GM12878 (cell line): ENCODE measurements around the gene GPSM3. TPM values are rescaled to one million over a fixed set of nuclear protein-coding genes. Genes with fewer than 3 reads are reported as not detected.
A peak's percentile ranks its signal among the peaks of the same experiment; 100 is the strongest.

Experiments used
- ATAC-seq: fragments of 200-7000 bp; cut with Tn5 transposase; 3 replicates; pipeline ENCODE4 v1.9.1; 2020; ENCODE audit warnings: mild to moderate bottlenecking, moderate library complexity
- BruUV-seq: library from RNA; stranded (reverse); fragments of 400-500 nt; replicated peaks from 2 replicates; lab custom pipeline; 2021; lab: Mats Ljungman, UMichigan
- CTCF ChIA-PET: fragments of 300-600 bp; sonication (Branson Sonifier 250); formaldehyde crosslinking; extraction: SDS; loops from one replicate; lab custom pipeline; 2021; ENCODE audit warnings: inconsistent platforms; lab: Yijun Ruan, JAX
- POLR2A ChIA-PET: fragments of 350-600 bp; formaldehyde crosslinking; extraction: SDS; loops from one replicate; lab custom pipeline; 2021; ENCODE audit warnings: inconsistent platforms; lab: Charles Lee
- RAD21 ChIA-PET: fragments of 300-600 bp; sonication (Branson Sonifier 250); formaldehyde crosslinking; loops from one replicate; lab custom pipeline; 2023; ENCODE audit warnings: antibody characterized with exemption; ENCODE audit not compliant: unreplicated experiment; lab: Charles Lee
- SMC1A ChIA-PET: fragments of 300-600 bp; sonication (Branson Sonifier 250); formaldehyde crosslinking; loops from one replicate; lab custom pipeline; 2023; ENCODE audit not compliant: unreplicated experiment, uncharacterized antibody; lab: Charles Lee
- DNase-seq: peaks from one replicate; pipeline ENCODE4 v3.0.0-alpha.2; 2011; ENCODE audit warnings: low read depth, low spot score
- FAIRE-seq: peaks from 3 replicates; lab custom pipeline; 2011; peaks lifted over from hg19 to GRCh38; lab: Jason Lieb, UNC
- H2AFZ ChIP-seq: 2 replicates; pipeline ENCODE4 v1.6.0; 2011; ENCODE audit warnings: low read depth, low read length, control low read depth; ENCODE audit not compliant: control insufficient read depth
- H3K27ac ChIP-seq: 2 replicates; pipeline ENCODE4 v1.5.1; 2011; ENCODE audit warnings: control low read depth; ENCODE audit not compliant: control insufficient read depth, insufficient read depth
- H3K27me3 ChIP-seq, 2 experiments: replicated peaks in 1 of 2; 2 replicates each; pipeline versions ENCODE4 v1.6.0 to v1.6.1; 2011; ENCODE audit warnings: low read length in 1 of 2; ENCODE audit not compliant: control insufficient read depth in 2 of 2, insufficient read depth in 2 of 2
- H3K36me3 ChIP-seq, 2 experiments: 2 replicates each; pipeline ENCODE4 v1.5.1; 2011; ENCODE audit warnings: low read length in 1 of 2; ENCODE audit not compliant: control insufficient read depth in 2 of 2, insufficient read depth in 2 of 2
- H3K4me1 ChIP-seq: 2 replicates; pipeline ENCODE4 v1.6.1; 2011; ENCODE audit warnings: mild to moderate bottlenecking, low read length, moderate library complexity, mixed read lengths; ENCODE audit not compliant: control insufficient read depth, insufficient read depth
- H3K4me2 ChIP-seq: 2 replicates; pipeline ENCODE4 v1.6.0; 2011; ENCODE audit warnings: control low read depth; ENCODE audit not compliant: control insufficient read depth, insufficient read depth
- H3K4me3 ChIP-seq: fragments of 200-600 bp; sonication (generic); 2 replicates; pipeline ENCODE4 v1.5.1; 2016
- H3K79me2 ChIP-seq: 2 replicates; pipeline ENCODE4 v1.6.0; 2011; ENCODE audit warnings: low read length; ENCODE audit not compliant: control insufficient read depth, insufficient read depth
- H3K9ac ChIP-seq: 2 replicates; pipeline ENCODE4 v1.8.0; 2011; ENCODE audit warnings: low read length, control low read depth, mixed read lengths; ENCODE audit not compliant: control insufficient read depth, insufficient read depth
- H3K9me3 ChIP-seq: replicated peaks from 3 replicates; pipeline ENCODE4 v1.5.1; 2011; ENCODE audit warnings: mild to moderate bottlenecking, low read length; ENCODE audit not compliant: control insufficient read depth, insufficient read depth
- H4K20me1 ChIP-seq: 2 replicates; pipeline ENCODE4 v1.6.0; 2011; ENCODE audit not compliant: control insufficient read depth, insufficient read depth
- BRCA1 ChIP-seq: IDR thresholded peaks from 2 replicates; pipeline ENCODE4 v1.6.1; 2011; ENCODE audit warnings: low read depth, low read length, improper control_type of control experiment
- CBX5 ChIP-seq: sonication (generic); IDR thresholded peaks from 2 replicates; pipeline ENCODE4 v1.6.1; 2016; ENCODE audit warnings: low read depth, moderate library complexity, mild to moderate bottlenecking, inconsistent platforms
- FOXK2 ChIP-seq: fragments of 450-650 bp; IDR thresholded peaks from 2 replicates; pipeline ENCODE4 v1.6.1; 2017; ENCODE audit warnings: mild to moderate bottlenecking, moderate library complexity
- IKZF2 ChIP-seq, 2 experiments: fragments of 450-650 bp; IDR thresholded peaks; 2 replicates each; pipeline ENCODE4 v1.6.1; 2017; ENCODE audit warnings: mild to moderate bottlenecking in 2 of 2, moderate library complexity in 2 of 2
- LARP7 ChIP-seq: fragments of 450-650 bp; IDR thresholded peaks from 2 replicates; pipeline ENCODE4 v1.6.1; 2017; ENCODE audit warnings: mild to moderate bottlenecking
- MEF2B ChIP-seq: fragments of 450-650 bp; IDR thresholded peaks from 2 replicates; pipeline ENCODE4 v1.6.1; 2018; ENCODE audit warnings: mild to moderate bottlenecking, moderate library complexity; ENCODE audit not compliant: partially characterized antibody, poor library complexity, severe bottlenecking
- NBN ChIP-seq: fragments of 450-650 bp; IDR thresholded peaks from 2 replicates; pipeline ENCODE4 v1.6.1; 2016
- PML ChIP-seq: IDR thresholded peaks from 2 replicates; pipeline ENCODE4 v1.6.1; 2012; ENCODE audit warnings: low read length, inconsistent platforms
- POLR2A ChIP-seq: IDR thresholded peaks from 2 replicates; pipeline ENCODE4 v1.6.1; 2011; ENCODE audit warnings: low read depth, mild to moderate bottlenecking, low read length
- RBBP5 ChIP-seq: fragments of 200-600 bp; sonication (generic); conservative IDR thresholded peaks from 2 replicates; pipeline ENCODE4 v1.6.1; 2016
- STAT1 ChIP-seq: fragments of 450-650 bp; conservative IDR thresholded peaks from 2 replicates; pipeline ENCODE4 v1.6.1; 2014; ENCODE audit warnings: antibody characterized with exemption, mild to moderate bottlenecking
- ZNF24 ChIP-seq: fragments of 450-650 bp; IDR thresholded peaks from 2 replicates; pipeline ENCODE4 v1.6.1; 2017; ENCODE audit warnings: antibody characterized with exemption, mild to moderate bottlenecking
- ZZZ3 ChIP-seq: IDR thresholded peaks from 2 replicates; pipeline ENCODE4 v1.6.1; 2011; ENCODE audit warnings: low read depth; ENCODE audit not compliant: control insufficient read depth, insufficient read length
- WGBS: methylation state at CpG from one replicate; pipeline ENCODE4 v1.1.6; 2016; ENCODE audit warnings: low lambda C conversion rate; ENCODE audit not compliant: insufficient replicate concordance, insufficient coverage; ENCODE audit errors: missing lambda C conversion rate; 5-methylcytosine and 5-hydroxymethylcytosine counted together
- in situ Hi-C: fragments of 300-500 bp; cut with MboI; formaldehyde crosslinking; loops from 9 replicates; pipeline ENCODE4 v1.14.3; 2018; ENCODE audit warnings: mixed read lengths
- intact Hi-C: fragments of 100-400 bp; cut with micrococcal nuclease; formaldehyde crosslinking; loops from one replicate; pipeline ENCODE4 v1.14.2; 2022; ENCODE audit not compliant: unreplicated experiment
- polyA plus RNA-seq, 11 experiments: library from polyadenylated mRNA; depleted of rRNA in 4 of 11; unstranded in 6 of 11; stranded (reverse) in 5 of 11; fragments of >200 nt; fragmentation: Nextera tagmentation in 4 of 11; fragmentation: Illumina TruSeq in 1 of 11; extraction: Ambion mirVana in 4 of 11; extraction: Trizol in 1 of 11; gene quantifications; 1 replicate in 1 of 11; 2 replicates in 10 of 11; pipeline versions ENCODE4 v1.2.1 to v1.2.3, GENCODE V29; 2011 to 2016; ENCODE audit warnings: inconsistent platforms in 2 of 11, missing spikeins in 2 of 11, low read depth in 1 of 11
- total RNA-seq, 4 experiments: library from RNA; depleted of rRNA in 3 of 4; stranded (reverse); fragments of >200 nt in 3 of 4; fragmentation: Illumina TruSeq in 1 of 4; extraction: Trizol in 1 of 4; gene quantifications; 2 replicates each; pipeline versions ENCODE4 v1.2.1 to v1.2.3, GENCODE V29; 2013 to 2021
- TF ChIP-seq, protein P1 (sequence below): IDR thresholded peaks from 2 replicates; pipeline ENCODE4 v1.6.1; 2011; ENCODE audit warnings: mild to moderate bottlenecking, low read depth, low read length, moderate library complexity; ENCODE audit not compliant: insufficient replicate concordance
- TF ChIP-seq, protein P2 (sequence below): IDR thresholded peaks from 2 replicates; pipeline ENCODE4 v1.6.1; 2012; ENCODE audit warnings: mild to moderate bottlenecking, low read depth, low read length

Gene GPSM3
- total and polyA plus RNA-seq, 10 of the 15 experiments (the other 5 are each of a cell fraction or from before 2014, with no cell fraction given), result 22.0 to 137 (median 113) TPM

DNA sequence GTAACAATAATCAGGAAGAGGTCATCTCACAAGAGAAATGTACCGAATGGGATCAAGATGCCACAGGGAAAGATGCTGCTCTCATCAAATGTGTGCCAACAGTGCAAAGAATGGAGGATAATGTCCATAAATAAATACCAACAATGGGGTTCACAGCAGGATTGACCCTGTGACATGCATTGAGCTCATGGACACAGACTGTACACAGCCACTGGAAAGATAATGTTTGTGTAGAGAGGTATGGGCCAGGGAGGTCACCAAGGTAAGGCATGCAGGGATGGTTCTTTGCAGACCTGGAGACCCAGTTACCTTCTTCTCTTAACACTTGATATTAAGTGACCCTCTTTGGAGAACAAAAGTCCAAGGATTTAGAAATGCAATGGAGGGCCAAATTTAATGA lies 18.0 kb downstream of the GPSM3 start:
- H3K9me3 ChIP-seq, result no peaks in the 10 kb centered on the region
- POLR2A ChIA-PET, result interaction anchor here (1.5 kb wide), 1 partner anchor 46 kb away, joined by 6 read pairs; the partner anchor contains the start of gene ATF6B
- H2AFZ ChIP-seq, result no peak overlapping the region
- TF ChIP-seq ZZZ3, result no peak
- no peak for TF ChIP-seq IKZF2 (IDR thresholded peaks at IDR 0.05)
- no peak for TF ChIP-seq RBBP5
- TF ChIP-seq NBN, result no peak
- no peak for TF ChIP-seq POLR2A
- no peak for TF ChIP-seq ZNF24
- no peak for TF ChIP-seq FOXK2
- no peak for TF ChIP-seq CBX5
- TF ChIP-seq BRCA1, result no peak
- CTCF ChIA-PET, result no interaction called here
- SMC1A ChIA-PET, result no interaction called here
- H3K4me2 ChIP-seq, result peak overlapping the region; percentile 68
- WGBS, result 100% methylated on average over 1 of the region's 1 CpG
- H3K27me3 ChIP-seq, result no peaks in the 10 kb centered on the region
- H3K4me3 ChIP-seq, result no peak overlapping the region
- RAD21 ChIA-PET, result no interaction called here
- ATAC-seq, result no peak
- no peak overlapping the region for H3K27ac ChIP-seq
- peaks cover 10% of the 10 kb centered on the region for H3K4me1 ChIP-seq
- intact Hi-C loops (no loop called here), in situ Hi-C loops (no loop called here)
- BruUV-seq, result no TSS peak
- H3K79me2 ChIP-seq, result peaks cover 21% of the 10 kb centered on the region
- DNase-seq, result no peak
- H3K9ac ChIP-seq, result no peak overlapping the region
- H3K36me3 ChIP-seq, result no peaks in the 10 kb centered on the region
- no peaks in the 10 kb centered on the region for H4K20me1 ChIP-seq
- no peak for FAIRE-seq

DNA sequence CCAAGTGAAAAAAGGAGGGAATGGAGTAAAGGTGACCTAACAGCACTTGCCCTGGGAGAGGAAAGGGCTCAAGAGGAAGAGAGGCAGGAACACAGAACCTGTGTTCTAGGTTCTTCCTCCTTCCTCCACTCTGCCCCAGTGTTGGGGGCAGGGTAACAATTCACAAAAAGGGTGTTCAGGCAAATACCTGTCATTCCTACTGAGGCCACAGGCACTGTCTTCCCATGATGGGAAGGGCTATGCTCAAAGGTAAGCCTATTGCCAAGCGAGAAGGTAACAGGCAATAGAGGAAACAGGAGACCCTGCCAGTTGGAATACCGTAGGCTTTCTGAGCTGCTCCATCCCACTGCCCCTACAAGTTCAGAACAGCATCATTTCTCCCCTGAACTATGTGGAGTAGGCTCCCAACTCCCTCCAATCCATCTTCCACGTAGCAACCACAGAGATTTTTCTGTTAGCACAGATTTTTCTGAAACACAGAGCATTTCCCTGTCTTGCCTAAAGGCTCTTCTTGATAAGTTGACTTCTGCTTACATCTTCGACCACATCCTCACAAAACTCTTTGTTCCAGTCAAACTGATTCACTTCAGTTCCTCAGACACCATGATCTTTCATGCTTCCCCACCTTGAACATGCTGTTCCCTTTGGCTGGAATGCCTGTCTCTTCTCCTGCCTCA lies 19.3 kb downstream of the GPSM3 start:
- H3K79me2 ChIP-seq, result peaks cover 12% of the 10 kb centered on the region
- DNase-seq (no peak), FAIRE-seq (no peak), ATAC-seq (no peak)
- ChIA-PET POLR2A (interaction anchor here (1.5 kb wide), 1 partner anchor 45 kb away, joined by 6 read pairs; the partner anchor contains the start of gene ATF6B), RAD21 (no interaction called here), SMC1A (no interaction called here), CTCF (no interaction called here)
- H3K9me3 ChIP-seq, result no peaks in the 10 kb centered on the region
- H2AFZ ChIP-seq, result no peak overlapping the region
- no peak overlapping the region for H3K27ac ChIP-seq
- 0 out of 4 replicates have a peak, but pooled peaks cover 0 to 3% of the 10 kb centered on the region in 2 experiments for H3K36me3 ChIP-seq
- WGBS, result 52% methylated on average over 4 of the region's 4 CpGs
- no TSS peak for BruUV-seq
- intact Hi-C loops (no loop called here), in situ Hi-C loops (no loop called here)
- H3K27me3 ChIP-seq, result no peaks in the 10 kb centered on the region
- H3K4me3 ChIP-seq, result no peak overlapping the region
- no peak overlapping the region for H3K4me2 ChIP-seq
- H4K20me1 ChIP-seq, result no peaks in the 10 kb centered on the region
- H3K4me1 ChIP-seq, result peaks cover 10% of the 10 kb centered on the region
- no peak overlapping the region for H3K9ac ChIP-seq
- TF ChIP-seq, protein P1, sequence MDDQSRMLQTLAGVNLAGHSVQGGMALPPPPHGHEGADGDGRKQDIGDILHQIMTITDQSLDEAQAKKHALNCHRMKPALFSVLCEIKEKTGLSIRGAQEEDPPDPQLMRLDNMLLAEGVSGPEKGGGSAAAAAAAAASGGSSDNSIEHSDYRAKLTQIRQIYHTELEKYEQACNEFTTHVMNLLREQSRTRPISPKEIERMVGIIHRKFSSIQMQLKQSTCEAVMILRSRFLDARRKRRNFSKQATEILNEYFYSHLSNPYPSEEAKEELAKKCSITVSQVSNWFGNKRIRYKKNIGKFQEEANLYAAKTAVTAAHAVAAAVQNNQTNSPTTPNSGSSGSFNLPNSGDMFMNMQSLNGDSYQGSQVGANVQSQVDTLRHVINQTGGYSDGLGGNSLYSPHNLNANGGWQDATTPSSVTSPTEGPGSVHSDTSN, result no peak
- no peak for TF ChIP-seq LARP7
- no peak for TF ChIP-seq MEF2B
- no peak for TF ChIP-seq STAT1
- TF ChIP-seq, protein P2, sequence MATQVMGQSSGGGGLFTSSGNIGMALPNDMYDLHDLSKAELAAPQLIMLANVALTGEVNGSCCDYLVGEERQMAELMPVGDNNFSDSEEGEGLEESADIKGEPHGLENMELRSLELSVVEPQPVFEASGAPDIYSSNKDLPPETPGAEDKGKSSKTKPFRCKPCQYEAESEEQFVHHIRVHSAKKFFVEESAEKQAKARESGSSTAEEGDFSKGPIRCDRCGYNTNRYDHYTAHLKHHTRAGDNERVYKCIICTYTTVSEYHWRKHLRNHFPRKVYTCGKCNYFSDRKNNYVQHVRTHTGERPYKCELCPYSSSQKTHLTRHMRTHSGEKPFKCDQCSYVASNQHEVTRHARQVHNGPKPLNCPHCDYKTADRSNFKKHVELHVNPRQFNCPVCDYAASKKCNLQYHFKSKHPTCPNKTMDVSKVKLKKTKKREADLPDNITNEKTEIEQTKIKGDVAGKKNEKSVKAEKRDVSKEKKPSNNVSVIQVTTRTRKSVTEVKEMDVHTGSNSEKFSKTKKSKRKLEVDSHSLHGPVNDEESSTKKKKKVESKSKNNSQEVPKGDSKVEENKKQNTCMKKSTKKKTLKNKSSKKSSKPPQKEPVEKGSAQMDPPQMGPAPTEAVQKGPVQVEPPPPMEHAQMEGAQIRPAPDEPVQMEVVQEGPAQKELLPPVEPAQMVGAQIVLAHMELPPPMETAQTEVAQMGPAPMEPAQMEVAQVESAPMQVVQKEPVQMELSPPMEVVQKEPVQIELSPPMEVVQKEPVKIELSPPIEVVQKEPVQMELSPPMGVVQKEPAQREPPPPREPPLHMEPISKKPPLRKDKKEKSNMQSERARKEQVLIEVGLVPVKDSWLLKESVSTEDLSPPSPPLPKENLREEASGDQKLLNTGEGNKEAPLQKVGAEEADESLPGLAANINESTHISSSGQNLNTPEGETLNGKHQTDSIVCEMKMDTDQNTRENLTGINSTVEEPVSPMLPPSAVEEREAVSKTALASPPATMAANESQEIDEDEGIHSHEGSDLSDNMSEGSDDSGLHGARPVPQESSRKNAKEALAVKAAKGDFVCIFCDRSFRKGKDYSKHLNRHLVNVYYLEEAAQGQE, result no peak
- no peak for TF ChIP-seq PML
